MCF 10A (cell line): ENCODE results near the gene PTPRM. TPM values are rescaled to one million over a fixed set of nuclear protein-coding genes. Genes with fewer than 3 reads are reported as not detected.

Experiments
- BruUV-seq: library from RNA; stranded (reverse); fragments of 400-500 nt; replicated peaks from 2 replicates; lab custom pipeline; 2021; lab: Mats Ljungman, UMichigan
- CTCF ChIA-PET: fragments of 300-600 bp; sonication (Branson Sonifier 250); formaldehyde crosslinking; extraction: SDS; loops from one replicate; lab custom pipeline; 2021; ENCODE audit warnings: antibody characterized with exemption, inconsistent platforms; lab: Yijun Ruan, JAX
- POLR2A ChIA-PET: fragments of 300-600, 350-650 bp; sonication (Branson Sonifier 250); formaldehyde crosslinking; extraction: SDS; loops from one replicate; lab custom pipeline; 2020; ENCODE audit warnings: antibody characterized with exemption, inconsistent platforms; lab: Yijun Ruan, JAX
- DNase-seq: peaks from one replicate; pipeline ENCODE4 v3.0.0-alpha.2; 2018; ENCODE audit not compliant: unreplicated experiment
- H3K27ac Mint-ChIP-seq: one replicate; pipeline ENCODE4 v1.8.0; 2022; ENCODE audit warnings: mild to moderate bottlenecking, low read depth, mixed read lengths; ENCODE audit not compliant: unreplicated experiment
- H3K27me3 Mint-ChIP-seq: one replicate; pipeline ENCODE4 v1.8.0; 2022; ENCODE audit warnings: mixed read lengths; ENCODE audit not compliant: insufficient read depth, unreplicated experiment
- H3K36me3 Mint-ChIP-seq: one replicate; pipeline ENCODE4 v1.8.0; 2022; ENCODE audit warnings: mild to moderate bottlenecking, moderate library complexity, mixed read lengths; ENCODE audit not compliant: insufficient read depth, unreplicated experiment
- H3K4me1 Mint-ChIP-seq: one replicate; pipeline ENCODE4 v1.8.0; 2022; ENCODE audit warnings: mixed read lengths; ENCODE audit not compliant: insufficient read depth, unreplicated experiment
- H3K4me3 Mint-ChIP-seq: one replicate; pipeline ENCODE4 v1.8.0; 2022; ENCODE audit warnings: mild to moderate bottlenecking, moderate library complexity, mixed read lengths; ENCODE audit not compliant: unreplicated experiment
- H3K9me3 Mint-ChIP-seq: one replicate; pipeline ENCODE4 v1.8.0; 2022; ENCODE audit warnings: mixed read lengths; ENCODE audit not compliant: unreplicated experiment
- intact Hi-C: fragments of 100-400 bp; cut with micrococcal nuclease; formaldehyde crosslinking; loops from 2 replicates; pipeline ENCODE4 v1.14.1; 2022
- total RNA-seq: library from RNA; stranded (reverse); gene quantifications from 2 replicates; pipeline ENCODE4 v1.2.3, GENCODE V29; 2022
- TF ChIP-seq, protein P1 (sequence below): fragments of 200-600 bp; IDR thresholded peaks from one replicate; pipeline ENCODE4 v1.8.0; 2022; ENCODE audit warnings: antibody characterized with exemption, mild to moderate bottlenecking; ENCODE audit not compliant: unreplicated experiment

PTPRM gene
- total RNA-seq, 1 experiment from 2014 or later = 82.8 TPM

GRCh38 chr18:8356001-8356400 lies 788.9 kb downstream of the PTPRM start:
- Mint-ChIP-seq H3K4me3 (no peak overlapping the region), H3K27ac (no peak overlapping the region), H3K27me3 (no peaks in the 10 kb centered on the region), H3K4me1 (no peaks in the 10 kb centered on the region), H3K36me3 (peaks cover 15% of the 10 kb centered on the region), H3K9me3 (no peaks in the 10 kb centered on the region)
- intact Hi-C loops = no loop called here
- BruUV-seq = no TSS peak
- ChIA-PET CTCF (interaction anchor here (0.7 to 1.2 kb wide), 2 partner anchors 17 to 26 kb away, joined by 4 read pairs; no protein-coding TSS in a partner anchor), POLR2A (no interaction called here)
- TF ChIP-seq, protein P1, sequence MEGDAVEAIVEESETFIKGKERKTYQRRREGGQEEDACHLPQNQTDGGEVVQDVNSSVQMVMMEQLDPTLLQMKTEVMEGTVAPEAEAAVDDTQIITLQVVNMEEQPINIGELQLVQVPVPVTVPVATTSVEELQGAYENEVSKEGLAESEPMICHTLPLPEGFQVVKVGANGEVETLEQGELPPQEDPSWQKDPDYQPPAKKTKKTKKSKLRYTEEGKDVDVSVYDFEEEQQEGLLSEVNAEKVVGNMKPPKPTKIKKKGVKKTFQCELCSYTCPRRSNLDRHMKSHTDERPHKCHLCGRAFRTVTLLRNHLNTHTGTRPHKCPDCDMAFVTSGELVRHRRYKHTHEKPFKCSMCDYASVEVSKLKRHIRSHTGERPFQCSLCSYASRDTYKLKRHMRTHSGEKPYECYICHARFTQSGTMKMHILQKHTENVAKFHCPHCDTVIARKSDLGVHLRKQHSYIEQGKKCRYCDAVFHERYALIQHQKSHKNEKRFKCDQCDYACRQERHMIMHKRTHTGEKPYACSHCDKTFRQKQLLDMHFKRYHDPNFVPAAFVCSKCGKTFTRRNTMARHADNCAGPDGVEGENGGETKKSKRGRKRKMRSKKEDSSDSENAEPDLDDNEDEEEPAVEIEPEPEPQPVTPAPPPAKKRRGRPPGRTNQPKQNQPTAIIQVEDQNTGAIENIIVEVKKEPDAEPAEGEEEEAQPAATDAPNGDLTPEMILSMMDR = no peak
- no peak for DNase-seq

GRCh38 chr18:8357320-8357719 lies 790.2 kb downstream of the PTPRM start:
- BruUV-seq = no TSS peak
- ChIA-PET CTCF (no interaction called here), POLR2A (no interaction called here)
- TF ChIP-seq, protein P1 = no peak
- no peak for DNase-seq
- H3K9me3 Mint-ChIP-seq = no peaks in the 10 kb centered on the region
- H3K4me1 Mint-ChIP-seq = no peaks in the 10 kb centered on the region
- no peak overlapping the region for H3K4me3 Mint-ChIP-seq
- no peak overlapping the region for H3K27ac Mint-ChIP-seq
- no peaks in the 10 kb centered on the region for H3K27me3 Mint-ChIP-seq
- intact Hi-C loops = no loop called here
- H3K36me3 Mint-ChIP-seq = peaks cover 9% of the 10 kb centered on the region

DNA sequence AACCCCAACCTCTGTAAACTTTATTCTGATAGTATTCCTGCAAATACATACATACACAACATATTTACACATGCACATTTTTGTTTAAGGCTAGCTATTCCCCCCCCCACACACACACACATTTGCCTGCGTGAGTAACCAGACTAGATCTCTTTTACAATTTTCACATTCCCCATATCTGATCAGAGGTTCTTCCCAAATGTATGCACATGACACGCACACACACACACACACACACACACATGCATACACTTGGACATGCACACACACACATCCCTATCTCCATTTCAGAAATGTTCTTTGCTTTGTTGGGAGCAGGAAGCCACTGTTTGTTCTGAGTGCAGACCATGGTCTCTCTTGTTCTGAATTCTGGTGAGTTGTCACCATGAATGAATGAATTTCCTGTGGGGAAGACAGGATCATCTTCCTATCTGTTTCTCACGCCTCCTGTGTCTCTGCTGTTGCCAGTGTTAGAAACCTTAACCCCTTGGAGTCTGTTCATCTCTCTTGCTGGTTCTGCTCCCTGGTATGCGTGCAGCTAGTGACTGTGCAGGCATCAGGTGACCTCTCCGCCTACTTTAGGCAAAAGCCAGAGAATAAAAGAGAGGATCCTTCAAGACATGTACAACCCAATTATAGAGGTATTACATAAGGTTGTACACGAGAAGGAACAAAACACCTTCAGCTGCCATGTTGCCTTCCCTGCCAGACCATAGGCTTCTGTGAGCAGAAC lies 791.1 kb downstream of the PTPRM start:
- Mint-ChIP-seq H3K27me3 (no peaks in the 10 kb centered on the region), H3K4me1 (no peaks in the 10 kb centered on the region), H3K4me3 (no peak overlapping the region), H3K27ac (no peak overlapping the region), H3K9me3 (no peaks in the 10 kb centered on the region), H3K36me3 (peaks cover 9% of the 10 kb centered on the region)
- ChIA-PET CTCF (no interaction called here), POLR2A (no interaction called here)
- DNase-seq = no peak
- intact Hi-C loops = no loop called here
- TF ChIP-seq, protein P1 = no peak
- no TSS peak for BruUV-seq

GRCh38 chr18:8359076-8359475 lies 792.0 kb downstream of the PTPRM start:
- TF ChIP-seq, protein P1 = no peak
- POLR2A ChIA-PET = no interaction called here
- H3K27me3 Mint-ChIP-seq = no peaks in the 10 kb centered on the region
- no peaks in the 10 kb centered on the region for H3K9me3 Mint-ChIP-seq
- BruUV-seq = no TSS peak
- no peak for DNase-seq
- no peaks in the 10 kb centered on the region for H3K4me1 Mint-ChIP-seq
- H3K4me3 Mint-ChIP-seq = no peak overlapping the region
- CTCF ChIA-PET = no interaction called here
- intact Hi-C loops = no loop called here
- H3K27ac Mint-ChIP-seq = no peak overlapping the region
- peaks cover 4% of the 10 kb centered on the region for H3K36me3 Mint-ChIP-seq
